Adrenal gland (tissue), 12 donors: ENCODE results near the gene DDX25. TPM values are rescaled to one million over a fixed set of nuclear protein-coding genes. Genes with fewer than 3 reads are reported as not detected.

Source experiments
- DNase-seq, 7 donors: peaks; one replicate each; pipeline ENCODE4 v3.0.0-alpha.2; 2019 to 2020
- H3K27ac ChIP-seq, 5 donors: fragments of 200-600 bp; sonication (generic) in 4 of 5; 1 replicate in 3 of 5; 2 replicates in 2 of 5; pipeline versions ENCODE4 v1.5.1 to v1.8.0; 2016 to 2020; ENCODE audit warnings: mild to moderate bottlenecking in 1 of 5
- H3K27me3 ChIP-seq: fragments of 200-600 bp; 2 replicates; pipeline ENCODE4 v1.8.0; 2021
- H3K36me3 ChIP-seq, 2 donors: fragments of 200-600 bp; replicated peaks in 1 of 2; 1 replicate in 1 of 2; 2 replicates in 1 of 2; pipeline versions ENCODE4 v1.5.1 to v1.8.0; 2018 to 2022
- H3K4me1 ChIP-seq, 2 donors: fragments of 200-600 bp; replicated peaks in 1 of 2; 1 replicate in 1 of 2; 2 replicates in 1 of 2; pipeline versions ENCODE4 v1.5.1 to v1.8.0; 2018 to 2021
- H3K4me3 ChIP-seq, 4 donors: fragments of 200-600 bp; sonication (generic) in 3 of 4; one replicate each; pipeline ENCODE4 v1.5.1; 2016 to 2018
- H3K9me3 ChIP-seq, 3 donors: fragments of 200-600 bp; sonication (generic) in 1 of 3; replicated peaks in 1 of 3; 1 replicate in 2 of 3; 2 replicates in 1 of 3; pipeline versions ENCODE4 v1.5.1 to v1.8.0; 2016 to 2021
- CTCF ChIP-seq, 6 experiments: fragments of 450-650 bp in 4 of 6; fragments of 200-600 bp in 2 of 6; sonication (generic) in 1 of 6; IDR thresholded peaks; 1 replicate in 5 of 6; 2 replicates in 1 of 6; pipeline versions ENCODE4 v1.5.1 to v1.8.0; 2016 to 2021; ENCODE audit warnings: antibody characterized with exemption in 6 of 6, mild to moderate bottlenecking in 2 of 6, moderate library complexity in 1 of 6
- POLR2A ChIP-seq, 2 donors: fragments of 450-650 bp; IDR thresholded peaks; one replicate each; pipeline ENCODE4 v1.6.1; 2017; ENCODE audit warnings: antibody characterized with exemption in 2 of 2, mild to moderate bottlenecking in 2 of 2, moderate library complexity in 1 of 2
- WGBS, 4 donors: extraction: QIAGEN DNeasy Blood & Tissue Kit in 2 of 4; methylation state at CpG; one replicate each; pipeline versions ENCODE4 v1.1.5 to v1.1.7; 2013 to 2017; 5-methylcytosine and 5-hydroxymethylcytosine counted together
- intact Hi-C, 2 donors: fragments of 100-400 bp; cut with DNase I; formaldehyde crosslinking; loops; one replicate each; pipeline versions ENCODE4 v1.14.1 to v1.15.0; 2022 to 2023
- polyA plus RNA-seq, 3 donors: library from polyadenylated mRNA; stranded (reverse); fragments of 200-250 nt in 2 of 3; fragments of 350-450 nt in 1 of 3; fragmentation: Illumina TruSeq in 1 of 3; extraction: RNeasy Lipid Tissue Mini Kit (QIAGEN cat#74804) in 1 of 3; gene quantifications; one replicate each; pipeline ENCODE4 v1.2.3, GENCODE V29; 2013 to 2014
- total RNA-seq, 9 donors: library from RNA; depleted of rRNA in 4 of 9; stranded (reverse); fragments of >200 nt in 4 of 9; fragments of 120-200 nt in 1 of 9; fragmentation: NEBNext Ultra II Directional in 1 of 9; extraction: Animal tissue kit (Norgen Biotek cat#: 25700) in 1 of 9; gene quantifications; one replicate each; pipeline versions ENCODE4 v1.1.0 to v1.2.4, GENCODE V29; 2013 to 2023
- donor health status: healthy with polysubstance abuse.
- donor health status: Bipolar disorder and iron deficiency.
- donor health status: DM: yes; HTN: yes; CAD: no.
- donor health status: DM: no; HTN: no; CAD: no.
- donor health status: DM: no; HTN: no; CAD: no.
- donor health status: DM: yes; HTN: yes; CAD: no.

The DDX25 gene
- total and polyA plus RNA-seq, 12 donors, result 0.18 to 7.4 (median 0.98) TPM; not detected in 3

GRCh38 chr11:125941267-125941618 lies 36.9 kb downstream of the DDX25 start:
- Histone ChIP-seq H3K36me3 (no peaks in the 10 kb centered on the region), H3K27ac (no peak overlapping the region), H3K4me1 (no peaks in the 10 kb centered on the region), H3K9me3 (no peaks in the 10 kb centered on the region), H3K4me3 (no peak overlapping the region), H3K27me3 (no peaks in the 10 kb centered on the region)
- 72 to 90% (median 82%) methylated on average over 4 of the region's 4 CpGs for WGBS, 4 donors
- TF ChIP-seq POLR2A (IDR thresholded peaks at IDR 0.05) (no peak), CTCF (IDR thresholded peaks at IDR 0.05) (no peak)
- DNase-seq, result peak in 1 of 7 donors; percentile 39
- intact Hi-C loops, result loop anchor here (5.0 to 10.0 kb wide), 2 partner anchors 244 to 251 kb away; no protein-coding TSS in a partner anchor

GRCh38 chr11:125941619-125942611 lies 37.6 kb downstream of the DDX25 start:
- Histone ChIP-seq H3K36me3 (no peaks in the 10 kb centered on the region), H3K27ac (no peak overlapping the region), H3K27me3 (no peaks in the 10 kb centered on the region), H3K9me3 (no peaks in the 10 kb centered on the region), H3K4me1 (no peaks in the 10 kb centered on the region), H3K4me3 (no peak overlapping the region)
- 36 to 52% (median 42%) methylated on average over 15 to 20 of the region's 20 CpGs for WGBS, 4 donors
- intact Hi-C loops, result loop anchor here (5.0 to 10.0 kb wide), 2 partner anchors 243 to 250 kb away; no protein-coding TSS in a partner anchor
- peak in 6 of 7 donors; percentile 34 to 70 (median 50) for DNase-seq
- TF ChIP-seq POLR2A (IDR thresholded peaks at IDR 0.05) (no peak), CTCF (IDR thresholded peaks at IDR 0.05) (peak; percentile 33 to 58 (median 42))

GRCh38 chr11:125942771-125943428 lies 38.6 kb downstream of the DDX25 start:
- intact Hi-C loops, result loop anchor here (5.0 to 10.0 kb wide), 2 partner anchors 242 to 249 kb away; no protein-coding TSS in a partner anchor

More at GRCh38 chr11:125942771-125943428, 38.6 kb downstream of the DDX25 start:
- TF ChIP-seq CTCF (IDR thresholded peaks at IDR 0.05), result no peak
- TF ChIP-seq POLR2A (IDR thresholded peaks at IDR 0.05), result no peak
- Histone ChIP-seq H3K36me3 (no peaks in the 10 kb centered on the region), H3K27me3 (no peaks in the 10 kb centered on the region), H3K27ac (no peak overlapping the region), H3K4me1 (no peaks in the 10 kb centered on the region), H3K9me3 (no peaks in the 10 kb centered on the region), H3K4me3 (no peak overlapping the region)
- DNase-seq, result peak in 1 of 7 donors; percentile 39
- 80 to 89% (median 84%) methylated on average over 12 of the region's 12 CpGs for WGBS, 4 donors
